ENCODE measurements around the gene MGMT. TPM values are rescaled to one million over a fixed set of nuclear protein-coding genes. Genes with fewer than 3 reads are reported as not detected.

MGMT gene
- total and polyA plus RNA-seq, 9 of the 15 experiments (the other 6 are each of a cell fraction or from before 2014, with no cell fraction given): 0.03 to 0.29 (median 0.11) TPM; not detected in 4

GRCh38 chr10:129773359-129773990 lies 306.4 kb downstream of the MGMT start (continued):
- TF ChIP-seq SFPQ (IDR thresholded peaks at IDR 0.05; ENCODE audit: low read depth, low read length) (no peak), FOXP1 (CRISPR knock-in tag; IDR thresholded peaks at IDR 0.05) (no peak), ZC3H8 (IDR thresholded peaks at IDR 0.05) (no peak), ZBTB26 (CRISPR knock-in tag; IDR thresholded peaks at IDR 0.05) (no peak), ID3 (CRISPR knock-in tag; IDR thresholded peaks at IDR 0.05) (no peak), ID3 (tag; IDR thresholded peaks at IDR 0.05) (no peak), NKRF (IDR thresholded peaks at IDR 0.05; ENCODE audit: borderline replicate concordance) (no peak), DLX4 (CRISPR knock-in tag; IDR thresholded peaks at IDR 0.05) (no peak), DIDO1 (tag; IDR thresholded peaks at IDR 0.05; ENCODE audit: low read depth) (no peak)

Measured in K562 (cell line).